ENCODE results near the gene UBE3D.
"Not testable (repeated sequence)": the region's sequence is repeated elsewhere in the genome, so short reads cannot be mapped to it uniquely, and the experiment has no call there.

The UBE3D gene

GRCh38 chr6:82867946-82868345, 197.7 kb downstream of the UBE3D start:
- DNase-seq: no peak

GRCh38 chr6:82866446-82866845, 199.2 kb downstream of the UBE3D start:
- no peak for DNase-seq

GRCh38 chr6:82865461-82865860, 200.2 kb downstream of the UBE3D start:
- DNase-seq: no peak

- DNase-seq: no peak
Measured at GRCh38 chr6:82863781-82864180, 201.9 kb downstream of the UBE3D start.

GRCh38 chr6:82862543-82862942, 203.1 kb downstream of the UBE3D start:
- no peak for DNase-seq

GRCh38 chr6:82861121-82861520, 204.5 kb downstream of the UBE3D start:
- no peak for DNase-seq

GRCh38 chr6:82856077-82856476, 209.6 kb downstream of the UBE3D start:
- not testable (repeated sequence) for DNase-seq

- not testable (repeated sequence) for DNase-seq
Measured at GRCh38 chr6:82852904-82853303, 212.7 kb downstream of the UBE3D start.

- DNase-seq: no peak
Measured at GRCh38 chr6:82843291-82843885, 222.3 kb downstream of the UBE3D start.

- DNase-seq: no peak
Measured at GRCh38 chr6:82842721-82843120, 222.9 kb downstream of the UBE3D start.

Data from hematopoietic multipotent progenitor cell treated with erythropoietin and hydrocortisone succinate and interleukin-3 and kit ligand, for 4 days (in vitro differentiated cells).